Right renal cortex interstitium (tissue), 3 donors: Measurements from ENCODE around the gene LCN9. TPM values are rescaled to one million over a fixed set of nuclear protein-coding genes. Genes with fewer than 3 reads are reported as not detected.

Experiments used
- DNase-seq, 3 donors: peaks; one replicate each; pipeline ENCODE4 v3.0.0-alpha.2; 2013; ENCODE audit warnings: low read depth in 3 of 3, low spot score in 2 of 3
- polyA plus RNA-seq, 3 donors: library from polyadenylated mRNA; unstranded; fragments of 120-200 nt; gene quantifications; one replicate each; pipeline ENCODE4 v1.2.1, GENCODE V29; 2013; ENCODE audit not compliant: insufficient read length in 3 of 3

The LCN9 gene
- polyA plus RNA-seq, 3 donors, result not detected

DNA sequence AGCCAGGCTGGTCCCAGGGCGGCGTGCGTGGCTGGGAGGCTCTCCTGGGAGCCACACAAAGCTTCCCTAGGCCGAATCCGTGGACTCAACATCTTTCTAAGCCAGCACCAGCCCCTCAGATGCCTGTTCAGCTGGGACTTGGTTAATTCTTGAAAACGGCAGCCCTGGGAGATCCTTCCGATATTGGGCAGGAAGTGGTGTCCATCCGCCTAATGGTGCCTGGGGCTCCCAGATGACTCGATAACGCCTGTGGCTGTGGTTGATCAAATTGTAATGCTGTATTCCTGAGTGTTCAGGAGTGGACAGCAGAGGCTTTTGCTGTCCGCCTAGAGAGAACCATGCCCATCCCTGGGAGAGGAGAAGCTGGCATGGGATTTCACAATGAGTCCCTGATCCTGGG, 52.9 kb downstream of the LCN9 start:
- DNase-seq, result no peak

Other genes with a start within 250 kb of the LCN9 start
- gene PPP1R26, start 183.5 kb upstream of the LCN9 start, polyA plus RNA-seq, result 10 to 100 TPM; 28.3 to 31.0 (median 29.1) TPM
- gene MRPS2, start 162.6 kb upstream of the LCN9 start, polyA plus RNA-seq, result 10 to 100 TPM; 41.1 to 47.2 (median 42.3) TPM
- not detected for gene LCN1, start 141.9 kb upstream of the LCN9 start, polyA plus RNA-seq
- under 1 TPM in 1 of 3 donors, not detected in 2; 0.44 TPM for gene OBP2A, start 117.2 kb upstream of the LCN9 start, polyA plus RNA-seq
- gene PAEP, start 101.6 kb upstream of the LCN9 start, polyA plus RNA-seq, result under 1 TPM in 1 of 3 donors, not detected in 2; 0.28 TPM
- gene GLT6D1, start 23.8 kb upstream of the LCN9 start, polyA plus RNA-seq, result not detected
- gene SOHLH1, start 36.2 kb downstream of the LCN9 start, polyA plus RNA-seq, result not detected
- gene KCNT1, start 38.9 kb downstream of the LCN9 start, polyA plus RNA-seq, result under 1 TPM; 0.06 to 0.08 (median 0.06) TPM
- gene CAMSAP1, start 244.2 kb downstream of the LCN9 start, polyA plus RNA-seq, result 10 to 100 TPM; 21.5 to 25.0 (median 21.6) TPM